GM13977 (cell line): Measurements from ENCODE around the gene ABCB6.

Experiments
- DNase-seq: peaks from one replicate; pipeline ENCODE4 v3.0.0; 2012; ENCODE audit warnings: low spot score
- in situ Hi-C: fragments of 300-500 bp; cut with MboI; formaldehyde crosslinking; loops from one replicate; pipeline ENCODE4 v1.12.0; 2022; ENCODE audit warnings: low sequenced_read_pairs, low pct_unique_long_range_greater_than_20kb, mixed read lengths, inconsistent platforms; ENCODE audit not compliant: unreplicated experiment
- TF ChIP-seq, protein P1 (sequence below): IDR thresholded peaks from 2 replicates; pipeline ENCODE4 v1.5.1; 2012; ENCODE audit warnings: mild to moderate bottlenecking, control low read depth; ENCODE audit not compliant: insufficient read depth; ENCODE audit errors: extremely low read depth, missing control alignments

ABCB6 gene

GRCh38 chr2:219228911-219229304 is 10.2 kb upstream of the ABCB6 start:
- TF ChIP-seq, protein P1, sequence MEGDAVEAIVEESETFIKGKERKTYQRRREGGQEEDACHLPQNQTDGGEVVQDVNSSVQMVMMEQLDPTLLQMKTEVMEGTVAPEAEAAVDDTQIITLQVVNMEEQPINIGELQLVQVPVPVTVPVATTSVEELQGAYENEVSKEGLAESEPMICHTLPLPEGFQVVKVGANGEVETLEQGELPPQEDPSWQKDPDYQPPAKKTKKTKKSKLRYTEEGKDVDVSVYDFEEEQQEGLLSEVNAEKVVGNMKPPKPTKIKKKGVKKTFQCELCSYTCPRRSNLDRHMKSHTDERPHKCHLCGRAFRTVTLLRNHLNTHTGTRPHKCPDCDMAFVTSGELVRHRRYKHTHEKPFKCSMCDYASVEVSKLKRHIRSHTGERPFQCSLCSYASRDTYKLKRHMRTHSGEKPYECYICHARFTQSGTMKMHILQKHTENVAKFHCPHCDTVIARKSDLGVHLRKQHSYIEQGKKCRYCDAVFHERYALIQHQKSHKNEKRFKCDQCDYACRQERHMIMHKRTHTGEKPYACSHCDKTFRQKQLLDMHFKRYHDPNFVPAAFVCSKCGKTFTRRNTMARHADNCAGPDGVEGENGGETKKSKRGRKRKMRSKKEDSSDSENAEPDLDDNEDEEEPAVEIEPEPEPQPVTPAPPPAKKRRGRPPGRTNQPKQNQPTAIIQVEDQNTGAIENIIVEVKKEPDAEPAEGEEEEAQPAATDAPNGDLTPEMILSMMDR: no peak
- no peak for DNase-seq
- in situ Hi-C loops: no loop called here

- TF ChIP-seq, protein P1: no peak
- in situ Hi-C loops: no loop called here
Measured at GRCh38 chr2:219228041-219228910, 9.5 kb upstream of the ABCB6 start.

DNA sequence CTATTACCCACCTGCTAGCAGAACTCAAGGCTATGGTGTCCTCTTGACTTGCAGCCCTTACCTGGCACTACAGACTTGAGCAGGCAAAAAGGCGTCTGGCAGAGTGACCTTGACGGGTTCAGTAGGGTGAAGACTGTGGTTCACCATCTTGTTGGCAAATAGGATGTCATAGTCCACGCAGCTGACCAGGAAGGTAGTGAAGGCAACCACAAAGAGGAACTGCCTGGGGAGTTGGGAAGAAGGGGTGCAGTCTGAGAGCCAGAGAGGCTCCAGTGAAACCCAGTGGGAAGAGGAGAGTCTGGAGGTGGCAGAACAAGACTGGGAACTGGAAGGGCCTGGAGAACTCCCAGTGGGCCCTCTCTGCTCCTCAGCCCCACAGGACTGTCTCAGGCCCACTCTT is 6.6 kb upstream of the ABCB6 start:
- in situ Hi-C loops: no loop called here
- TF ChIP-seq, protein P1: no peak
- no peak for DNase-seq

More at GRCh38 chr2:219228041-219228910, 9.5 kb upstream of the ABCB6 start:
- DNase-seq: no peak

DNA sequence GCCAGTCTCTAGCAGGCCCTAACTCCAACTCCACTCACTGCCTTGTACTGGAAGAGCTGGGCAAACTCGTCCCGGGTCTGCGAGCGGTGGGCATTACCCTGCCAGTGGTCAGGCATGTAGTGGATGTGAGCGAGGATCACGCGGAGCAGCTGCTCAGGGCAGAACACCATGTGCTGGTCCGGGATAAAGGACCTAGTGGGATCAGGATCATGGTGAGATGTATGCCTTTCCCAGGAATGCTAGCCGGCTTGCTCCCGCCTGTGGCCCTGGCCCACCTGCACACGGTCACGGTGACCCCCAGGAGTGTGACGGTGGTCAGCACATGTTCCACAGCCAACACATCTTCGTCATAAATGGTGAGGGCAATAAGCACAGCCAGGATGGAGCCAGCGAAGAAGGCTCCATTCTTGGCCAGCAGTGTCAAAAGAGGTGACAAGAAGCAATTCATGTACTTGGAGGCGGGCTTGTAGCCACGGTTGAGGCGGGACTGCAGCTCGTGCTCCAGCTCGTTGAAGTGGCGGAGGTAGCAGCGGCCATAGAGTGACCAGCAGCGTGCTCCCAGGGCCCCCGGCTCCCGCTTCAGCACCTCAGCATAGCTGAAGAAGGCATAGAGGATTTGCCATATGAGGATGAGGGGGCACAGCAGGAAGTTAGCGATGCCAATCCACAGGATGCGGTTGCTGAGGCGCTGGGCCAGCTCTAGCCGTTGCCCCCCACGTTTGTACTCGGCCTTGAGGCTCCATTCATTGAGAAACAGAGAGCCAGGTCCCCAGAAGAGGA is 5.3 kb upstream of the ABCB6 start:
- in situ Hi-C loops: no loop called here
- DNase-seq: no peak
- TF ChIP-seq, protein P1: no peak

DNA sequence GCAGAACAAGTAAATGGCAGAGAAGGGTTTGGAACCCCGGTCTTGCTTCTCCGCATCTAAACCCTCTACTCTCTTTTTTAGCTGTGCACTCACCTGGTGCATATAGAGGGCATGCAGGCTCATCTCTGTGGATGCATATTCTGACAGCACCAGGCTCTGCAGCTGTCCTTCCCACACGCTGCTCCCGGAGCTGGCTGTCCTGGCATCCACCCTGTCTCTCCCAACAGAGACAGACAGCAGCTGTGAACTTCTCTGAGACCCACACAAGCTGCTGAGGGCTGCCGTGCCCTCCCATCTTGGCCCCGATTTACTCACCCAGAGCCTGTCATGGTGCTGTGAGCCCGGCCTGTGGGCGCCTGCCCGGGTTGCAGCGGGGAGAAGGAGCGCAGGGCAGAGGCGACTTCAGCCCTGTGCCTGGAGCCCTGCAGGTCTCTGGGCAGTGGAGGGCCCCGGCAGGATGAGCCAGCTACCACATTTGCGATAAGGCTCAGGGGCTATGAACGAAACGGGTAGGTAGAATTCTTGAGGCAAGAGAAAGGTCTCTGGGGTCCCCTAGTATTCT is 3.3 kb upstream of the ABCB6 start:
- TF ChIP-seq, protein P1: no peak
- no peak for DNase-seq
- in situ Hi-C loops: no loop called here

GRCh38 chr2:219220652-219221402 is 2.1 kb upstream of the ABCB6 start:
- TF ChIP-seq, protein P1: no peak
- DNase-seq: no peak
- in situ Hi-C loops: no loop called here
